HG03103 (cell line): ENCODE measurements around the gene OR2A42.
"Not testable (repeated sequence)": the region's sequence is repeated elsewhere in the genome, so short reads cannot be mapped to it uniquely, and the experiment has no call there.

Experiments used
- ATAC-seq: cut with Tn5 transposase; IDR thresholded peaks from one replicate; pipeline ENCODE4 v1.9.1; 2021; ENCODE audit warnings: low read depth; ENCODE audit not compliant: unreplicated experiment

Gene OR2A42

GRCh38 chr7:144239365-144239764 lies at the start of gene OR2A42:
Gene OR2A42, minus strand, starts transcription at chr7:144239605. Its CDS starts 6,762 bp downstream, at chr7:144232843.
- ATAC-seq: not testable (repeated sequence)

- not testable (repeated sequence) for ATAC-seq
These were observed 47.9 kb upstream of the OR2A42 start for GRCh38 chr7:144287171-144287784.

- not testable (repeated sequence) for ATAC-seq
These were observed 44.3 kb upstream of the OR2A42 start for GRCh38 chr7:144283716-144284115.

- not testable (repeated sequence) for ATAC-seq
These were observed 43.1 kb upstream of the OR2A42 start for GRCh38 chr7:144282490-144282889.

- not testable (repeated sequence) for ATAC-seq
These were observed 42.6 kb upstream of the OR2A42 start for GRCh38 chr7:144281981-144282380.

- not testable (repeated sequence) for ATAC-seq
These were observed 40.6 kb upstream of the OR2A42 start for GRCh38 chr7:144280010-144280409.

- not testable (repeated sequence) for ATAC-seq
These were observed 35.9 kb upstream of the OR2A42 start for GRCh38 chr7:144275281-144275680.

- ATAC-seq: not testable (repeated sequence)
These were observed 29.8 kb upstream of the OR2A42 start, which contains the start of gene CTAGE8 for GRCh38 chr7:144269188-144269587. Gene CTAGE8, minus strand, starts transcription at chr7:144269288. Its CDS starts 38 bp downstream, at chr7:144269250.

GRCh38 chr7:144264692-144265091 lies 25.3 kb upstream of the OR2A42 start, which contains the start of gene OR2A7:
Gene OR2A7, minus strand, starts transcription at chr7:144264792. Its CDS starts 5,164 bp downstream, at chr7:144259628.
- ATAC-seq: not testable (repeated sequence)

GRCh38 chr7:144262128-144262527 lies 22.7 kb upstream of the OR2A42 start:
- not testable (repeated sequence) for ATAC-seq

- ATAC-seq: not testable (repeated sequence)
These were observed 19.7 kb upstream of the OR2A42 start for GRCh38 chr7:144259067-144259466.

- ATAC-seq: no peak
These were observed 16.7 kb upstream of the OR2A42 start for GRCh38 chr7:144256112-144256511.

GRCh38 chr7:144255471-144255897 lies 16.1 kb upstream of the OR2A42 start:
- ATAC-seq: no peak

- ATAC-seq: not testable (repeated sequence)
These were observed 12.9 kb upstream of the OR2A42 start for GRCh38 chr7:144252307-144252706.

GRCh38 chr7:144247674-144248330 lies 8.4 kb upstream of the OR2A42 start:
- not testable (repeated sequence) for ATAC-seq

GRCh38 chr7:144246967-144247366 lies 7.6 kb upstream of the OR2A42 start:
- not testable (repeated sequence) for ATAC-seq

GRCh38 chr7:144245372-144245771 lies 6.0 kb upstream of the OR2A42 start:
- not testable (repeated sequence) for ATAC-seq

GRCh38 chr7:144238530-144239082 lies 799 bp downstream of the OR2A42 start:
- not testable (repeated sequence) for ATAC-seq

- not testable (repeated sequence) for ATAC-seq
These were observed 6.4 kb downstream of the OR2A42 start for GRCh38 chr7:144233039-144233438.

- not testable (repeated sequence) for ATAC-seq
These were observed 8.4 kb downstream of the OR2A42 start for GRCh38 chr7:144231027-144231426.

GRCh38 chr7:144228810-144229209 lies 10.6 kb downstream of the OR2A42 start:
- not testable (repeated sequence) for ATAC-seq
